Measurements from ENCODE around the gene ST6GAL1. TPM values are rescaled to one million over a fixed set of nuclear protein-coding genes. Genes with fewer than 3 reads are reported as not detected.

Gene ST6GAL1
- total RNA-seq, 1 donor from 2014 or later: 156 TPM

DNA sequence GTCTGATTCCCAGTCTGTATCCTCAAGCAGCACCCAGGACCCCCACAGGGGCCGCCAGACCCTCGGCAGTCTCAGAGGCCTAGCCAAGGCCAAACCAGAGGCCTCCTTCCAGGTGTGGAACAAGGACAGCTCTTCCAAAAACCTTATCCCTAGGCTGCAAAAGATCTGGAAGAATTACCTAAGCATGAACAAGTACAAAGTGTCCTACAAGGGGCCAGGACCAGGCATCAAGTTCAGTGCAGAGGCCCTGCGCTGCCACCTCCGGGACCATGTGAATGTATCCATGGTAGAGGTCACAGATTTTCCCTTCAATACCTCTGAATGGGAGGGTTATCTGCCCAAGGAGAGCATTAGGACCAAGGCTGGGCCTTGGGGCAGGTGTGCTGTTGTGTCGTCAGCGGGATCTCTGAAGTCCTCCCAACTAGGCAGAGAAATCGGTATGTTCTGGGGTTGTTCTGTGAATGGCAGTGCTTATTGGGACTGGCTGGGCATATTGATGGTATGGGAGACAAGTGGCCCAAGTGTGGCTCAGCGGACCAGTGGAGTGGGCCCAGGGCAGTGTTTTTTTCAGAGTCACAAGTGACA is 112.6 kb downstream of the ST6GAL1 start:
- Mint-ChIP-seq H3K9me3 (ENCODE audit: unreplicated experiment) (peaks cover 2% of the 10 kb centered on the region), H3K36me3 (ENCODE audit: unreplicated experiment) (peaks cover 13% of the 10 kb centered on the region), H3K27me3 (ENCODE audit: unreplicated experiment) (no peaks in the 10 kb centered on the region), H3K27ac (ENCODE audit: unreplicated experiment) (no peak overlapping the region), H3K4me3 (ENCODE audit: unreplicated experiment) (no peak overlapping the region), H3K4me1 (ENCODE audit: low read depth, unreplicated experiment) (peaks cover 3% of the 10 kb centered on the region)
- TF ChIP-seq, protein P1, sequence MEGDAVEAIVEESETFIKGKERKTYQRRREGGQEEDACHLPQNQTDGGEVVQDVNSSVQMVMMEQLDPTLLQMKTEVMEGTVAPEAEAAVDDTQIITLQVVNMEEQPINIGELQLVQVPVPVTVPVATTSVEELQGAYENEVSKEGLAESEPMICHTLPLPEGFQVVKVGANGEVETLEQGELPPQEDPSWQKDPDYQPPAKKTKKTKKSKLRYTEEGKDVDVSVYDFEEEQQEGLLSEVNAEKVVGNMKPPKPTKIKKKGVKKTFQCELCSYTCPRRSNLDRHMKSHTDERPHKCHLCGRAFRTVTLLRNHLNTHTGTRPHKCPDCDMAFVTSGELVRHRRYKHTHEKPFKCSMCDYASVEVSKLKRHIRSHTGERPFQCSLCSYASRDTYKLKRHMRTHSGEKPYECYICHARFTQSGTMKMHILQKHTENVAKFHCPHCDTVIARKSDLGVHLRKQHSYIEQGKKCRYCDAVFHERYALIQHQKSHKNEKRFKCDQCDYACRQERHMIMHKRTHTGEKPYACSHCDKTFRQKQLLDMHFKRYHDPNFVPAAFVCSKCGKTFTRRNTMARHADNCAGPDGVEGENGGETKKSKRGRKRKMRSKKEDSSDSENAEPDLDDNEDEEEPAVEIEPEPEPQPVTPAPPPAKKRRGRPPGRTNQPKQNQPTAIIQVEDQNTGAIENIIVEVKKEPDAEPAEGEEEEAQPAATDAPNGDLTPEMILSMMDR (IDR thresholded peaks at IDR 0.05; ENCODE audit: partially characterized antibody, unreplicated experiment): no peak
- DNase-seq: no peak

DNA sequence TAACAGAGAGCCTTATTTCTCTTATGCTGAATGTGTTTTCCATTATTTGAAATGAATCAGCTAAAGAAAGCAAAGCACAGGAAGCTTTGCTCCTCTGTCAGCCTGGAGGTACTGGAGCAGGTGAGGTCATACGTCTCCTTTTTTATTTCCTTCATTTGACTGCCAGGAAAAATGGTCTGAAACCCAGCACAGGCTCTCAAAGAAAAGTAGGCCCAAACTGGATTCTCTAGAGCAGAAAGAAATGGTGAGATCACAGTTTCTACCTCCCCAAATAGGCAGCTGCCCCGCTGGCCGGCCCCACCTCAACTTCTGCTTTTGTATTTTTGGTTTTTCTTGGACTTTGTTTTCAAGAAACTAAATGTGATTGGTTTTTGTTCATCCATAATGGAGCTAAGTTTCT is 113.9 kb downstream of the ST6GAL1 start:
- TF ChIP-seq, protein P1 (IDR thresholded peaks at IDR 0.05; ENCODE audit: partially characterized antibody, unreplicated experiment): no peak
- no peaks in the 10 kb centered on the region for H3K9me3 Mint-ChIP-seq (ENCODE audit: unreplicated experiment)
- no peak for DNase-seq
- no peaks in the 10 kb centered on the region for H3K27me3 Mint-ChIP-seq (ENCODE audit: unreplicated experiment)
- peaks cover under 1% of the 10 kb centered on the region for H3K4me1 Mint-ChIP-seq (ENCODE audit: low read depth, unreplicated experiment)
- peaks cover 20% of the 10 kb centered on the region for H3K36me3 Mint-ChIP-seq (ENCODE audit: unreplicated experiment)
- H3K4me3 Mint-ChIP-seq (ENCODE audit: unreplicated experiment): no peak overlapping the region
- no peak overlapping the region for H3K27ac Mint-ChIP-seq (ENCODE audit: unreplicated experiment)

DNA sequence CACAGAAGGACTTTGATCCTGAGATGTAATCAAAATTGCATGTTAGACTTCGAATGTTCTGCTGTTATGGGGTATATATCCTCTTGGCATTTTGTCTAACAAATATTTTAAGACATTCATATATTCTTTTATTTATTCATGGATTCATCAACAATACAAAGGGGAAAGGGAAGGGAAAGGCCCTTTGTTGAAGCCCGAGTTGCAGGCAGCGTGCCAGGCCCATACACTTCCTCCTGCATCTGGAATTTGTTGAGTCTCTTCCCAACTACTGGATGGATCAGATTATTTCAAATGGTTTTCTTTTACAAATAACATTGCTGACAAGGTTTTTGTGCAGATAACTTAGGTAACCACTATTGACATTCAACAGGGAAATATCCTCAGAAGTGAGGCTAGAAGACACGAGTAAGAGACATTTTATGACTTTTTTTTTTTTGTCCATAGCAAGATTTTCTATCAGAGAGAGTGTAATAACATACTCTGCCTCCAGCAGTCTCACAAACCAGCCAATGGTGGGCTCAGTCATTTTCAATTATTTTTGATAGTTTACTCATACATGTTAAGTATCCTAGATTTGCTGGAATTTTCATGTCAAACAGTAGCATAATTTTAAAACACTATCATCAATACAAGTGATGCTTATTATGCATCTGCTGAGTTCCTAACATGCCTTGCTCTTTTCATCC is 114.7 kb downstream of the ST6GAL1 start:
- peaks cover 26% of the 10 kb centered on the region for H3K36me3 Mint-ChIP-seq (ENCODE audit: unreplicated experiment)
- H3K27me3 Mint-ChIP-seq (ENCODE audit: unreplicated experiment): no peaks in the 10 kb centered on the region
- no peak for DNase-seq
- H3K4me1 Mint-ChIP-seq (ENCODE audit: low read depth, unreplicated experiment): no peaks in the 10 kb centered on the region
- no peak overlapping the region for H3K27ac Mint-ChIP-seq (ENCODE audit: unreplicated experiment)
- no peak overlapping the region for H3K4me3 Mint-ChIP-seq (ENCODE audit: unreplicated experiment)
- TF ChIP-seq, protein P1 (IDR thresholded peaks at IDR 0.05; ENCODE audit: partially characterized antibody, unreplicated experiment): peak; percentile 45
- no peaks in the 10 kb centered on the region for H3K9me3 Mint-ChIP-seq (ENCODE audit: unreplicated experiment)

DNA sequence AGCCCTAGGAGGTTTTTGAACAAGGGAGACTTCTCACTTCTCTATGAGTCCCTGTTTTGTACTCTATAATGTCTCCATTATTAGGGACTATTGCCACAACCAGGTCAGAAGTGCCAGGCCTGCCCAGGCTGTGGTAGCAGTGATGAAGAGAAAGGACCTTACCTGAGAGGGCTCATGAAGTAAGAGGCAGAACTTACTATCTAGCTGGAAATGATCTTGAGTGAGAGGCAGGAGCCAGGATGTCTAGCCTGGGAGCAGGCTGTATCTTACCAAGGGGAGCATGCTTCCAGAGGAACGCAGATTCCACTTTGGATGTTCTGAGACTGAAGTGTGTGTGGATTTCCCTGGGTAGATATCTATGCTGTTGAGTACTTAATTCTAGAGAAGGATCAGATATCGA is 115.7 kb downstream of the ST6GAL1 start:
- Mint-ChIP-seq H3K9me3 (ENCODE audit: unreplicated experiment) (no peaks in the 10 kb centered on the region), H3K4me1 (ENCODE audit: low read depth, unreplicated experiment) (no peaks in the 10 kb centered on the region), H3K36me3 (ENCODE audit: unreplicated experiment) (peaks cover 22% of the 10 kb centered on the region), H3K27ac (ENCODE audit: unreplicated experiment) (no peak overlapping the region), H3K27me3 (ENCODE audit: unreplicated experiment) (no peaks in the 10 kb centered on the region), H3K4me3 (ENCODE audit: unreplicated experiment) (no peak overlapping the region)
- no peak for DNase-seq
- TF ChIP-seq, protein P1 (IDR thresholded peaks at IDR 0.05; ENCODE audit: partially characterized antibody, unreplicated experiment): no peak

DNA sequence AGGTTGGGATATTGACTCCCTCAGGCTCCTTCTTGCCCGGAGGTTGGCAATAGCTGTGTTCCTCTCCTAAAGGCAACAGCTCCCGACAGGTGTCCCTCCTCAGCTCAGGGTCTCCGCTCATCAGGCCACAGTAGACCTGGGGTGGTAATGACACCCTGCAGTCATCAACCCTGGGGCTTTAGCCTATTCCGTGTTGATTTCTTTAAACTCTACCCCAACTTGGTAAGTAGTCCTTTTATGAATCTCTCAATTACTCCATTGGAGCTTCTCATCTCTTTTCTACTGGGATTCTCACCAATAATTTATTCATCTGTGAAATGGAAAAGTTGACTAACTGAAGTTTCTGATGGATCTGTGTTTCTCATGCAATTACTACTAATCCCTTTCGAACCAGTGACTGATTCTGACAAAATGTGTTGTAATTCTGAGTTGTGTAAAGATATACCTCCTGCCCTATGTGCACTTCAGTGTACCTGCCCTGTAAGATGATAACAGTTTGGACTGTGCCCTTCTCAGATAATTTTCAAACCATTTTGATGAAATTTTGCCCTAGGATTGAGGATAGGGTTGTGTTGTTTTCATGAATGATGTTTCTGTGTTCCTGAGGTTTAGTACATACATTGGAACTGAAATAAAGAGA is 119.3 kb downstream of the ST6GAL1 start:
- Mint-ChIP-seq H3K4me3 (ENCODE audit: unreplicated experiment) (no peak overlapping the region), H3K9me3 (ENCODE audit: unreplicated experiment) (peaks cover 6% of the 10 kb centered on the region), H3K4me1 (ENCODE audit: low read depth, unreplicated experiment) (no peaks in the 10 kb centered on the region), H3K36me3 (ENCODE audit: unreplicated experiment) (peaks cover 35% of the 10 kb centered on the region), H3K27me3 (ENCODE audit: unreplicated experiment) (peaks cover 2% of the 10 kb centered on the region), H3K27ac (ENCODE audit: unreplicated experiment) (no peak overlapping the region)
- no peak for DNase-seq
- TF ChIP-seq, protein P1 (IDR thresholded peaks at IDR 0.05; ENCODE audit: partially characterized antibody, unreplicated experiment): no peak
